OCI-LY1 (cell line): ENCODE results near the gene FILIP1L.

ENCODE experiments used
- H2AFZ ChIP-seq: fragments of 200-600 bp; sonication (generic), shearing (Covaris generic); 2 replicates; pipeline ENCODE4 v1.6.0; 2014; ENCODE audit warnings: antibody characterized with exemption, mild to moderate bottlenecking, low read length
- H3F3A ChIP-seq: fragments of 200-600 bp; sonication (generic), shearing (Covaris generic); 2 replicates; pipeline ENCODE4 v1.6.0; 2014; ENCODE audit warnings: mild to moderate bottlenecking, antibody characterized with exemption, low read length, moderate library complexity; ENCODE audit not compliant: insufficient read depth
- H3K27ac ChIP-seq: fragments of 200-600 bp; sonication (generic); 2 replicates; pipeline ENCODE4 v1.5.1; 2014; ENCODE audit warnings: low read length, mixed run types, mild to moderate bottlenecking, low read depth; ENCODE audit not compliant: poor library complexity, severe bottlenecking
- H3K27me3 ChIP-seq: fragments of 200-600 bp; sonication (generic); 2 replicates; pipeline ENCODE4 v1.6.0; 2014; ENCODE audit warnings: antibody characterized with exemption, mild to moderate bottlenecking, low read length, moderate library complexity; ENCODE audit not compliant: insufficient read depth
- H3K36me3 ChIP-seq: fragments of 200-600 bp; sonication (generic); 2 replicates; pipeline ENCODE4 v1.6.1; 2014; ENCODE audit warnings: mild to moderate bottlenecking, antibody characterized with exemption, low read length, moderate library complexity, mixed read lengths; ENCODE audit not compliant: insufficient read depth
- H3K4me1 ChIP-seq: fragments of 200-600 bp; sonication (generic); 2 replicates; pipeline ENCODE4 v1.5.1; 2014; ENCODE audit warnings: mild to moderate bottlenecking, low read length, moderate library complexity; ENCODE audit not compliant: insufficient read depth, severe bottlenecking
- H3K4me2 ChIP-seq: fragments of 200-600 bp; sonication (generic), shearing (Covaris generic); 2 replicates; pipeline ENCODE4 v1.6.1; 2014; ENCODE audit warnings: low read length
- H3K4me3 ChIP-seq: fragments of 200-600 bp; sonication (generic); 2 replicates; pipeline ENCODE4 v1.5.1; 2014; ENCODE audit warnings: low read length, low read depth, mild to moderate bottlenecking, mixed read lengths; ENCODE audit not compliant: poor library complexity, severe bottlenecking
- H3K79me2 ChIP-seq: fragments of 200-600 bp; shearing (Covaris generic); 2 replicates; pipeline ENCODE4 v1.6.1; 2016; ENCODE audit warnings: mixed run types, low read length, mixed read lengths; ENCODE audit not compliant: insufficient read depth
- H3K9ac ChIP-seq: fragments of 200-600 bp; sonication (generic), shearing (Covaris generic); 2 replicates; pipeline ENCODE4 v1.6.1; 2014; ENCODE audit warnings: mild to moderate bottlenecking, low read length, mixed read lengths
- H3K9me2 ChIP-seq: fragments of 200-600 bp; sonication (generic), shearing (Covaris generic); 2 replicates; pipeline ENCODE4 v1.6.1; 2014; ENCODE audit warnings: low read depth, mild to moderate bottlenecking, low read length, mixed read lengths
- H3K9me3 ChIP-seq: fragments of 200-600 bp; shearing (Covaris generic); 2 replicates; pipeline ENCODE4 v1.6.1; 2014; ENCODE audit warnings: low read length, mixed read lengths
- H4K20me1 ChIP-seq: fragments of 200-600 bp; sonication (generic), shearing (Covaris generic); 2 replicates; pipeline ENCODE4 v1.6.0; 2016; ENCODE audit warnings: mild to moderate bottlenecking, low read length; ENCODE audit not compliant: insufficient read depth
- CTCF ChIP-seq: fragments of 200-600 bp; sonication (generic), shearing (Covaris generic); IDR thresholded peaks from 2 replicates; pipeline ENCODE4 v1.5.1; 2017; ENCODE audit warnings: mild to moderate bottlenecking, antibody characterized with exemption, low read length, moderate library complexity, mixed read lengths
- EZH2 ChIP-seq: fragments of 200-600 bp; sonication (generic), shearing (Covaris generic); IDR thresholded peaks from 2 replicates; pipeline ENCODE4 v1.8.0; 2017; ENCODE audit warnings: borderline replicate concordance, mixed run types, mild to moderate bottlenecking, antibody characterized with exemption, low read length, moderate library complexity, mixed read lengths

FILIP1L gene

GRCh38 chr3:100042166-100042981 lies 71.9 kb downstream of the FILIP1L start:
- Histone ChIP-seq H3K9me2 (no peaks in the 10 kb centered on the region), H2AFZ (no peak overlapping the region), H3K9ac (no peak overlapping the region), H3K27me3 (no peaks in the 10 kb centered on the region), H4K20me1 (no peaks in the 10 kb centered on the region), H3K4me3 (no peak overlapping the region), H3K36me3 (no peaks in the 10 kb centered on the region), H3K79me2 (no peaks in the 10 kb centered on the region), H3K27ac (no peak overlapping the region), H3K9me3 (no peaks in the 10 kb centered on the region), H3K4me1 (peaks cover 21% of the 10 kb centered on the region), H3K4me2 (no peak overlapping the region), H3F3A (peaks cover 3% of the 10 kb centered on the region; the same call in 1 of the 2 replicates)
- no peak for TF ChIP-seq EZH2
- TF ChIP-seq CTCF: no peak

- no peak overlapping the region for H3K4me3 ChIP-seq
- no peak overlapping the region for H2AFZ ChIP-seq
- H3K9me3 ChIP-seq: no peaks in the 10 kb centered on the region
- no peaks in the 10 kb centered on the region for H3K79me2 ChIP-seq
- H3K9ac ChIP-seq: no peak overlapping the region
- H3K27ac ChIP-seq: no peak overlapping the region
- no peaks in the 10 kb centered on the region for H3K36me3 ChIP-seq
- peaks cover 13% of the 10 kb centered on the region for H3K4me1 ChIP-seq
- H4K20me1 ChIP-seq: no peaks in the 10 kb centered on the region
- no peak overlapping the region for H3K4me2 ChIP-seq
- no peaks in the 10 kb centered on the region for H3K9me2 ChIP-seq
- TF ChIP-seq CTCF (no peak), EZH2 (no peak)
- no peaks in the 10 kb centered on the region for H3K27me3 ChIP-seq
- H3F3A ChIP-seq: no peaks in the 10 kb centered on the region
These were observed 73.0 kb downstream of the FILIP1L start for GRCh38 chr3:100041328-100041749.

- Histone ChIP-seq H3K27me3 (no peaks in the 10 kb centered on the region), H3K79me2 (no peaks in the 10 kb centered on the region), H3K4me2 (no peak overlapping the region), H3K27ac (no peak overlapping the region), H3K36me3 (no peaks in the 10 kb centered on the region), H3K9me3 (no peaks in the 10 kb centered on the region), H3K4me3 (no peak overlapping the region), H2AFZ (no peak overlapping the region), H3K9me2 (no peaks in the 10 kb centered on the region), H4K20me1 (no peaks in the 10 kb centered on the region), H3F3A (no peaks in the 10 kb centered on the region), H3K9ac (no peak overlapping the region), H3K4me1 (peaks cover 13% of the 10 kb centered on the region)
- no peak for TF ChIP-seq CTCF
- no peak for TF ChIP-seq EZH2
These were observed 73.7 kb downstream of the FILIP1L start for GRCh38 chr3:100040451-100041225.
